Measurements from ENCODE around the gene ASPHD2.

GRCh38 chr22:26429458-26430286, 612 bp downstream of the ASPHD2 start:
- no peak for TF ChIP-seq E2F5 (CRISPR knock-in tag; conservative IDR thresholded peaks at IDR 0.05)
- TF ChIP-seq ZBTB26 (CRISPR knock-in tag; IDR thresholded peaks at IDR 0.05; ENCODE audit: borderline replicate concordance) = no peak
- TF ChIP-seq RBM39 (IDR thresholded peaks at IDR 0.05; ENCODE audit: low read depth, low read length, poor library complexity, severe bottlenecking) = no peak
- no peak for TF ChIP-seq POLR2A (IDR thresholded peaks at IDR 0.05; ENCODE audit: insufficient read depth in 1 of 2, low read depth in 2 of 2, low read length in 2 of 2)
- no peak for TF ChIP-seq CEBPB (IDR thresholded peaks at IDR 0.05; ENCODE audit: borderline replicate concordance, low read depth, low read length)
- TF ChIP-seq TCF12 (IDR thresholded peaks at IDR 0.05) = no peak
- TF ChIP-seq TCF12 (CRISPR knock-in tag; IDR thresholded peaks at IDR 0.05) = no peak
- no peak for TF ChIP-seq POGZ (CRISPR knock-in tag; IDR thresholded peaks at IDR 0.05)
- no peak for TF ChIP-seq HNF4A (CRISPR knock-in tag; IDR thresholded peaks at IDR 0.05)
- no peak for TF ChIP-seq ZNF335 (CRISPR knock-in tag; IDR thresholded peaks at IDR 0.05)
- no peak for TF ChIP-seq NR2F2 (IDR thresholded peaks at IDR 0.05; ENCODE audit: borderline replicate concordance, low read depth)
- no peak for TF ChIP-seq ZBTB40 (IDR thresholded peaks at IDR 0.05)
- TF ChIP-seq ZBTB40 (CRISPR knock-in tag; IDR thresholded peaks at IDR 0.05) = no peak
- no peak for TF ChIP-seq ZNF326 (CRISPR knock-in tag; IDR thresholded peaks at IDR 0.05; ENCODE audit: borderline replicate concordance)
- TF ChIP-seq CREB1 (IDR thresholded peaks at IDR 0.05) = no peak
- TF ChIP-seq CREB1 (CRISPR knock-in tag; IDR thresholded peaks at IDR 0.05) = no peak
- no peak for TF ChIP-seq E2F2 (CRISPR knock-in tag; IDR thresholded peaks at IDR 0.05; ENCODE audit: borderline replicate concordance)

Data from HepG2 (cell line).